HG02610 (cell line): ENCODE data around the gene SAG.
"Not testable (repeated sequence)": the region's sequence is repeated elsewhere in the genome, so short reads cannot be mapped to it uniquely, and the experiment has no call there.

Experiments
- ATAC-seq: cut with Tn5 transposase; IDR thresholded peaks from one replicate; pipeline ENCODE4 v1.9.1; 2021; ENCODE audit warnings: mild to moderate bottlenecking, moderate library complexity; ENCODE audit not compliant: unreplicated experiment

SAG gene

GRCh38 chr2:233328922-233329321 lies 21.3 kb downstream of the SAG start:
- ATAC-seq = no peak

- no peak for ATAC-seq
Observed at GRCh38 chr2:233329489-233330135, 22.0 kb downstream of the SAG start.

DNA sequence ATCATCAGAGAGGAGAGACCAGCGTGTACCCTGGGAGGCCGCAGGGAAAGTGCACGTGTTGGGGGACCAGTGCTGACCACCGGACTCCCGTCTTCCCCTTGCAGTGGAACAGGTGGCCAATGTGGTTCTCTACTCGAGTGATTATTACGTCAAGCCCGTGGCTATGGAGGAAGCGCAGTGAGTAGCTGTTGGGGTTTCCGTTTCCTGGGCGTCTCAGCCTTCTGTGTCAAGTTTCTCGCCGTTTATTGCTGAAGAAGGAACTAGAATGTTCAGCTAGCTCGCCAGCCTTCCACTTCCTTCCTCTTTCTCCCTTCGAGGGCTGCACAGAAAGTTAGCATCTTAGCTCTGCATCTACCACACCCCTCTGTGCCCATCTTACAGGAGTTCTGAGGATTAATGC lies 23.9 kb downstream of the SAG start:
- peak; percentile 84 for ATAC-seq

DNA sequence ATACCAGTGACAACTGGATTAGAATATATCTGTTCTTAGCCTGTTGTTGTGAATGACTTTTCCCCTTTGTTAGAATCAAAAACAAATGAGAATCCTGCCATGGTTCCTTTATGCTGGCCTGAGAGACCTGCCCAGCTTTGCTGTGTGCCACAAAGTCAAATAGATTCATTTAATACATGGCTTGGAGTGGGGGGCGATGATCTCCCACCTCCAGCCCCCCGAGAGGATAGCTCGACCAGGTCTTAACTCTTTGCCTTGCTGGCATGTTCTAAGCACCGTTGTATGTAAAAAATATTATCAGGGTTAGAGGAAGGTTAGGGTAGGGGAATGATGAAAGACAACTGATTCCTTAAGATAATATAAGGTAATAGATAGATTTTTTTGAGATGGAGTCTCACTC lies 24.5 kb downstream of the SAG start:
- no peak for ATAC-seq

- no peak for ATAC-seq
Observed at GRCh38 chr2:233334915-233335314, 27.3 kb downstream of the SAG start.

GRCh38 chr2:233336091-233336490 lies 28.5 kb downstream of the SAG start:
- not testable (repeated sequence) for ATAC-seq

DNA sequence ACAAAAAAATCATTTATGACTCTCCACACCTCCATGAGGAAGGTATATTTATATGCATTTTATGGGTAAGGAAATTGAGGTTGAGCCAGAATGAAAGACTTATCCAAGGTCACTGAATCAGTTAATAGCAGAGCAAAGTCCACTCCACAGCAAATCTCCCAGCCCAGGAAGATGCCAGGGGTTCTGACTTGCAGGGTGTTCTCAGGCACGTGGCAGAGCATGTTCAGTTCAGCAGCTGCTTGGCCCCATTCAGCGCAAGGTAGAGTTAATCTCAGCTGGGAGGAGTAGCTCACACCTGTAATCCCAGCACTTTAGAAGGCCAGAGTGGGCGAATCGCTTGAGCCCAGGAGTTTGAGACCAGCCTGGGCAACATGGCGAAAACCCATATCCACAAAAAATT lies 28.9 kb downstream of the SAG start:
- no peak for ATAC-seq

DNA sequence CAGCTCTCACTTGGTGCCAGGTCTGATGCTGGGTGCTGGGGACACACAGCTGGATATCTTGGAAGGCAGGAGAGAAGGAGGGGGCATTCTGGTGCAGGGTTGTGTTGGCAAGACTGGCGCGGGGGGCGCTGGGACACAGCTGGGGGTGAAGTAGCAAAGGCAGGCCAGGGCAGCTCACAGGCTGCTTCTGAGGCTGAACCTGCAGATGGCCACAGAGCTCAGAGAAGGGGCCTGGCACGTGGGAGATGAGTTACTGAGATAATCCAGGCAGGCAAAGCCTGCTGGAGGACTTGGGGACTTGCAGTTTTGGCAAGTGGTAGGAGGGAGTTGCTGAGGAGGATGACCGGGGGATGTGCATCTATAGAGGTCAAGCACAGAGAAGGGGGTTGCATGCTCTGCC lies 30.4 kb downstream of the SAG start:
- ATAC-seq = no peak

GRCh38 chr2:233338812-233339368 lies 31.3 kb downstream of the SAG start:
- ATAC-seq = no peak

DNA sequence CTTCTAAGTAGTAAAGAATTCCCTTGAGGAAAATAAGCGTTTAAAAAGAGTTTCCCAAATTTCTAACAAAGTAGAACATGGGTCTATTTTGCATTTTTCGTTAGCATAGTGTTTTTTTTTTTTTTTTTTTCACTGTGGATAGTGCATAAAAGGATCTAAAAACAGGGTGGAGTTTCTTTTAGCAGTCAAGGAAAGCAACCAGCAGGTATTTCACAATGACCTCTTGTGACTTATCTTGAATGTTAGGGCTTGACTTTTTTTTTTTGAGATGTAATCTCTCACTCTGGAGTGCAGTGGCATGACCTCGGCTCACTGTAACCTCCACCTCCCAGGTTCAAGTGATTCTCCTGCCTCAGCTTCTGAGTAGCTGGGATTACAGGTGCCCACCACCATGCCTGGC lies 31.8 kb downstream of the SAG start:
- ATAC-seq = no peak

DNA sequence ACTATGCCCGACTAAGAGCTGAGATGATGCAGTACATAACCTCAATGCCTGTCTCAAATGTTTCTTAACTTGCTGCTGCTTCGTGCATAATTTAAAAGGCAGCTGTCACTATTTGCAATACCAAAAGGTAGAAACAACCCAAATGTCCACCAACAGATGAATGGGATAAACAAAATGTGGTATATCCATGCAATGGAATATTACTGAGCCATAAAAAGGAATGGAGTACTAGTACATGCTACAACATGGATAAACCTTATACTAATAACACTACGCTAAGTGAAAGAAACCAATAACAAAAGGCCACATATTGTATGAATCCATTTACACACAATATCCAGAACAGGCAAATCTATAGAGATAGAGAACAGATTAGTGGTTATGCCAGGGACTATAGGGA lies 33.7 kb downstream of the SAG start:
- no peak for ATAC-seq

- no peak for ATAC-seq
Observed at GRCh38 chr2:233342301-233342700, 34.7 kb downstream of the SAG start.

GRCh38 chr2:233343171-233343705 lies 35.6 kb downstream of the SAG start:
- ATAC-seq = no peak

DNA sequence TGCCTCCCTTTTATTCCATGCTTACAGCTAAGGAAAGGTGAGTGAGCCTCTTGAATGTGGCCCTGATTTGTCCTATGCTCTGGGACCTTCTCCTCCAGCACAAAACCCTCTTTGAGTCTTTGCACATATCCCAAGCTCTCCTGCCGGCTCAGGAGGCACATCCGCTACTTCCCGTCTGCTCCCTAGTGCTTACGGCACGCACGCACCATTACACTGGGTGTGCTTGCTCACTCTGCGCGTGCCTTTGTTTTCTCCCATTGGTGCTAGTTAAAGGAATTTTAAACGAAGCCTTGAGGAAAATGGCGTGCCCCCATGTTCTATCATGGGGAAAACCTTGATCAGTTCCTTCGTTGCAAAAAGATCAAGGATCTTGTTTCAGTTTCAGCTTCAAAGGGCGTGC lies 38.8 kb downstream of the SAG start:
- ATAC-seq = no peak

GRCh38 chr2:233346930-233347329 lies 39.3 kb downstream of the SAG start:
- no peak for ATAC-seq

- no peak for ATAC-seq
Observed at GRCh38 chr2:233349005-233349998, 41.7 kb downstream of the SAG start.

- ATAC-seq = no peak
Observed at GRCh38 chr2:233350708-233351107, 43.1 kb downstream of the SAG start.

DNA sequence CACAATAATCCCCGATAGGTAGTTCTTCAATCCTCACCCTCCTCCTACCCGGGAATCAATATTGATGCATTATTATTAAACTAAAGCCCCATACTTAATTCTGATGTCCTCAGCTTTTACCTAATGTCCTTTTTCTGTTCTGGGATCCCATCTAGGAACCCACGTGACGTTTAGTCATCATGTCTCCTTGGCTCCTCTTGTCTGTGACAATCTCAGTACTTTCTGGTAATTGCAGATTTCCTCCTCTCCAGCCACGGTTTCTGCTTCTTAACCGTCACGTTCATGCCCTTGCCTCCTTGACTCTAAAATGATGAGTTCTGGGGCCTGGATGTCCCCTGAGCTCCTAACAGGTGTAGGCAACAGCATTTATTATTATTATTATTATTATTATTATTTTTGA lies 43.8 kb downstream of the SAG start:
- ATAC-seq = no peak

DNA sequence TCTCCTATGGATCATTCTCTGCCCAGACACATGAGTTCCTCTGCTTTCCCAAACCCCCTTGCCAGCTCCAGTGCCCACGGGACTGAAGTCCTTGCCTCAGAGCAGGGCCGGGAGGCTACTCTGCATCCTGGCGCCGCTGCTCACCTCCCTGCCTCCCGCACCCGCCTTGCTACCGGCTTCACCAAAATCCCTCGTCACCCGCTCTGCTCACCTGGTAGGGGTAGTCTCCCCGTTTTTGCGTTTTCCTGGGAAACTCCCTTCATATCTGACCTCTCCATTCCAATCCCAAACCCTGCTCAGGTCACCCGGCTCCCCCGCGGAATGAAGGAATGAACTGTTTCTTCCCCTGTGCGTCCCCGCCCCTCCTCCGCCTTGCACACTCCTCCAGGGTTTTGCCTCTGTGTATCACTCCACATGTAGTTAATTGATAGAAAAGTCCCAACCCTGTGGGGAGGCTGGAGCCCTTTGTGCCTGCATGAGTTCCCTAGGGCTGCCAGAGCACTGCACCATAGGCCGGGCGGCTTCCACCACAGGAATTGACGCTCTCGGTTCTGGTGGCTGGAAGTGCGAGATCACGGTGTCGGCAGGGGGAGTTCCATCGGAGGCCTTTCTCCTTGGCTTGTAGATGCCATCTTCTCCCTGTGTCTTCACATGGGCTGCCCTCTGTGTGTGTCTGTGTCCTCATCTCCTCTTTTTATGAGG lies 44.7 kb downstream of the SAG start:
- no peak for ATAC-seq

- ATAC-seq = no peak
Observed at GRCh38 chr2:233353101-233353768, 45.6 kb downstream of the SAG start.
